Cardiac muscle cell (in vitro differentiated cells and primary cell): ENCODE measurements around the gene KHDC3L. TPM values are rescaled to one million over a fixed set of nuclear protein-coding genes. Genes with fewer than 3 reads are reported as not detected.
"Not testable (repeated sequence)": the region's sequence is repeated elsewhere in the genome, so short reads cannot be mapped to it uniquely, and the experiment has no call there.

Source experiments
- DNase-seq, 2 donors: peaks; one replicate each; pipeline versions ENCODE4 v3.0.0 to v3.0.0-alpha.2; 2010 to 2017; ENCODE audit warnings: low read depth in 1 of 2, low spot score in 1 of 2
- H3K27ac ChIP-seq: fragments of 200-600 bp; sonication (generic); 2 replicates; pipeline ENCODE4 v1.5.1; 2016
- H3K27me3 ChIP-seq: fragments of 200-600 bp; sonication (generic); 2 replicates; pipeline ENCODE4 v1.6.0; 2016; ENCODE audit warnings: control low read depth
- H3K36me3 ChIP-seq: fragments of 200-600 bp; sonication (generic); 2 replicates; pipeline ENCODE4 v1.5.1; 2016; ENCODE audit warnings: control low read depth
- H3K4me1 ChIP-seq: fragments of 200-600 bp; sonication (generic); 2 replicates; pipeline ENCODE4 v1.8.1; 2017; ENCODE audit warnings: low read depth, mild to moderate bottlenecking, mixed run types
- H3K4me3 ChIP-seq: fragments of 200-600 bp; sonication (generic); 2 replicates; pipeline ENCODE4 v1.5.1; 2016; ENCODE audit warnings: mild to moderate bottlenecking
- H3K9me3 ChIP-seq: fragments of 200-600 bp; sonication (generic); 2 replicates; pipeline ENCODE4 v1.5.1; 2017; ENCODE audit warnings: low read depth, mild to moderate bottlenecking, control low read depth
- CTCF ChIP-seq: IDR thresholded peaks from 2 replicates; pipeline ENCODE4 v1.5.1; 2012; ENCODE audit warnings: low read depth, mild to moderate bottlenecking, low read length
- polyA plus RNA-seq: library from polyadenylated mRNA; unstranded; fragments of >200 nt; fragmentation: Nextera tagmentation; extraction: Ambion mirVana; gene quantifications from 2 replicates; pipeline ENCODE4 v1.2.1, GENCODE V29; 2016
- total RNA-seq: library from RNA; depleted of rRNA; stranded (reverse); fragments of >200 nt; gene quantifications from 2 replicates; pipeline ENCODE4 v1.2.3, GENCODE V29; 2016

Gene KHDC3L
- total and polyA plus RNA-seq, 2 experiments from 2014 or later, result 0.86 TPM; not detected in 1

GRCh38 chr6:73388433-73388799, 26.0 kb downstream of the KHDC3L start:
- no peaks in the 10 kb centered on the region for H3K27me3 ChIP-seq
- no peak for DNase-seq
- no peak overlapping the region for H3K27ac ChIP-seq
- no peaks in the 10 kb centered on the region for H3K9me3 ChIP-seq
- H3K4me3 ChIP-seq, result peak overlapping the region; percentile 44
- H3K4me1 ChIP-seq, result no peaks in the 10 kb centered on the region
- TF ChIP-seq CTCF, result no peak
- no peaks in the 10 kb centered on the region for H3K36me3 ChIP-seq

GRCh38 chr6:73388800-73389512, 26.5 kb downstream of the KHDC3L start:
- TF ChIP-seq CTCF, result peak; percentile 83
- Histone ChIP-seq H3K27ac (no peak overlapping the region), H3K9me3 (no peaks in the 10 kb centered on the region), H3K36me3 (no peaks in the 10 kb centered on the region), H3K4me3 (peak overlapping the region; percentile 44), H3K4me1 (no peaks in the 10 kb centered on the region), H3K27me3 (no peaks in the 10 kb centered on the region)
- peak; percentile 65 to 72 for DNase-seq

GRCh38 chr6:73389854-73390253, 27.4 kb downstream of the KHDC3L start:
- TF ChIP-seq CTCF, result no peak
- no peak overlapping the region for H3K27ac ChIP-seq
- DNase-seq, result no peak
- no peak overlapping the region for H3K4me3 ChIP-seq
- no peaks in the 10 kb centered on the region for H3K4me1 ChIP-seq
- no peaks in the 10 kb centered on the region for H3K27me3 ChIP-seq
- H3K36me3 ChIP-seq, result no peaks in the 10 kb centered on the region
- H3K9me3 ChIP-seq, result no peaks in the 10 kb centered on the region

- H3K4me1 ChIP-seq, result no peaks in the 10 kb centered on the region
- H3K36me3 ChIP-seq, result no peaks in the 10 kb centered on the region
- no peak overlapping the region for H3K4me3 ChIP-seq
- H3K9me3 ChIP-seq, result no peaks in the 10 kb centered on the region
- H3K27me3 ChIP-seq, result no peaks in the 10 kb centered on the region
- H3K27ac ChIP-seq, result no peak overlapping the region
- TF ChIP-seq CTCF, result no peak
- DNase-seq, result no peak
Measured at GRCh38 chr6:73391675-73392074, 29.2 kb downstream of the KHDC3L start.

GRCh38 chr6:73392188-73392587, 29.7 kb downstream of the KHDC3L start:
- DNase-seq, H3K4me3 ChIP-seq, H3K36me3 ChIP-seq, H3K27ac ChIP-seq, H3K27me3 ChIP-seq, H3K4me1 ChIP-seq, H3K9me3 ChIP-seq: not testable (repeated sequence)

- no peaks in the 10 kb centered on the region for H3K9me3 ChIP-seq
- H3K27me3 ChIP-seq, result no peaks in the 10 kb centered on the region
- no peaks in the 10 kb centered on the region for H3K36me3 ChIP-seq
- no peak overlapping the region for H3K4me3 ChIP-seq
- no peaks in the 10 kb centered on the region for H3K4me1 ChIP-seq
- no peak overlapping the region for H3K27ac ChIP-seq
- no peak for DNase-seq
- TF ChIP-seq CTCF, result no peak
Measured at GRCh38 chr6:73393278-73393677, 30.8 kb downstream of the KHDC3L start.
